Astrocyte of the hippocampus (primary cell): Measurements from ENCODE around the gene SERGEF.
"Not testable (repeated sequence)": the region's sequence is repeated elsewhere in the genome, so short reads cannot be mapped to it uniquely, and the experiment has no call there.

Experiments
- DNase-seq: peaks from one replicate; pipeline ENCODE4 v3.0.0; 2011; ENCODE audit warnings: low read depth, low spot score

SERGEF gene

DNA sequence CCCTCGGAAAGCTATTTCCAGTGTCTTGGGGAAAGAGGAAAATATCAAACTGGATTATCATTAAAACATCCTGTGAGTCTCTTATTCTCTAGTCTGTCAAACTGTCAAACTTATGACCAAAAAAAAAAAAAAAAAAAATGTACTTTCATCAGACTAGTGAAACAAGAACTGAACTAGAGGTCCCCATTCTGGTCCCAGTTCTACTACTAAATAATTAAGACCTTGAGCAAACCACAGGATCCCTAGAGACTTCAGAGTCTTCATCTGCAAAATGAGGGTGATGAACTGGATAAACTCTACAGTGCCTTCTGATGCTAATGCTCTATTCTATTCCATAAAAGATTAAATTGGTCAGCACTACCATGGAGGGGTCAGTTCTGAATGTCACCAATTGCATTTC is 105.8 kb downstream of the SERGEF start:
- no peak for DNase-seq

DNA sequence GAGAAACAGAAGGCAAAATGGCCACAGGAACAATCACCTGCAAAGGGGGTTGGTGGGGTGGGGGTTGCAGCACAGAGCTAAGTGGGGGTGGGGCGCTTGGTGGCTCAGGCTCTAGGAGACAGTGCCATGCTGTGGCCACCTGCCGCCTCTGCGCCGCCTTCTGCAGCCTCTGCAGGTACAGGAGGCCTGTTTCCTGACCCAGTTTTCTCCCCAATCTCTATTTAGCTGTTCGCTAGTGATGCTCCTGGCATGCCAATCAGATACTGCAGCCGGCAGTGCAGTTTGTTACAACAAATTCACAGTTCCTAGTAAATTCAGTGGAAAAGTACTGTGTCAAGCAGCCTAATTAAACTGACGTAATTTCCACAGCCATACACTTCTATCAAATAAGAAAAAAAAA is 106.4 kb downstream of the SERGEF start:
- DNase-seq: no peak

DNA sequence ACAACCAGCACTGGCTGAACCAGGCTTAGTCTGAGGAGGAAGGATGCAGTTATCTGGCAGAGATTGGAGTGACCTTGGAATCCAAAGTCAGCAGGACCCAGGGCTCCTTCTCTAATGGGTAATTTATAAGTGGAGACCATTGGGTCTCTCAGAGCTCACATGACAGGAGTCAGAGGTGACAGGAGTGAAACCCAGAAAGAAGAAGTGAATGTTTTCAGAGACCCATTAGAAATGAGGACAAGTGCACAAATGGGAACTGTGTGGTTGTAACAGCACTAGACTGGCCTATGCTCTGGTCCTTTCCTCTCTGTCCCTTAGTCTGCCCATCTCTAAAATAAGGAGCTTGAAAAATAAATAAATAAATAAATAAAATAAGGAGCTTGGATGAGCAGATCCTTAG is 107.4 kb downstream of the SERGEF start:
- DNase-seq: no peak

DNA sequence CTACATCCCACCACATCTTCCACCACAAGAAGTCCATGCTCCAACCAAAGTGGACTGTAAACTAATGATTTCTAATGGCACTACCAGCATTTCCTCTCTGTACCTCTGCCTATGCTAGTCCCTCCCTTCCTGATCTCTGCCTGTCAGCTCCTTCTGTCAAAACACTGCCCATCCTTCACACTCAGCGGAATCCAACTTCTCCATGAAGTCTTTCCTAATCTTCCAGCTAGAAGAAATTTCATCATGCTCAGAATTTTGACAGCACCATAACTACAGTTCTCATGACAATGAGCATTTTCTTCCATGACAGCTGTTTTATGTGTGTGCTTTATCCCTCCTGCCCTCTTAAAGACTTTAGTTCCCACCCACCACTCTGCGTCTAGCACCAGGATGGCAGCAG is 111.4 kb downstream of the SERGEF start:
- DNase-seq: no peak

DNA sequence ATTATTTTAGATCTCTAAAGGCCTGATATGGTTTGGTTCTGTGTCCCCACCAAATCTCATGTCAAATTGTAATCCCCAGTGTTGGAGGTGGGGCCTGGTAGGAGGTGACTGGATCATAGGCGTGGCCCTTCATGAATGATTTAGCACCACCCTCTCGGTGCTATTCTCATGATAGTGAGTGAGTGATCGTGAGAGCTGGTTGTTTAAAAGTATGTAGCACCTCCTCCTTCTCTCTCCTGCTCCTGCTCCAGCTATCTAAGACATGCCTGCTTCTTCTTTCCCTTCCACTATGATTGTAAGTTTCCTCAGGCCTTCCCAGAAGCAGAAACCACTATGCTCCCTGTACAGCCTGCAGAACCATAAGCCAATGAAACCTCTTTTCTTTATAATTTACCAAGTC is 114.1 kb downstream of the SERGEF start:
- no peak for DNase-seq

DNA sequence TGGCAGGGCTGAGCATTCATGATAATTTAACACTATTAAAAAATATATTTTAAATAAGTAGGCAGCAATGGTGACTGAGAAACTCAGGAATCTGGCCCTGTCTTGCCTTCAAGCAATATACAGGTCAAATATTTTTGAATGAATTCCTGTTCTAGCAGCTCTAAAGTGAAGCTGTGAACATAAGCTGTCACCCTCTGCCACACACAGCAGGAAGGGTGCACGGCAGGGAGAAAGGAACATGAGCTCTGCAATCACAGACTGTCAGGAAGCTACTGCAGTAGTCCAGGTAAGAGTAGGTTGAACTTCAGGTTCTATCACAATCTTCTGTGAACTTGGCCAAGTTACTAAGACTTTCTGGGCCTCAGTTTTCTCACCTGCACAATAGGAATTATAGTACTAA is 114.8 kb downstream of the SERGEF start:
- DNase-seq: no peak

DNA sequence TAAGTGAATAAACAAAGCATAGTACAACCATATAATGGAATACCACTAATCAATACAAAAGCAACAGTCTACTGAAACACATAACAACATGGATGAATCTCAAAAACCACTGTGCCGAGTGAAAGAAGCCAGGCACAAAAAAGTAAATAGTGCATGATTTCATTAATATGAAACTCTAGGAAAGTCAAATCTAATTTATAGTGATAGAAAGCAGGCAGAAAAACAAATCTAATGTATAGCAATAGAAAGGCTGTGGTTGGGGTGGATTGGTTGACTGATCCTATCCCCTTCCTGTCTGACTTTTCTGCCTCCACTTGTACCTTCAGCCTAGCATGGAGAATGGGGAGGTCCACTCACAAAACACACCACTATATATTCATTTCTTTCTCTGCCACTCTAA is 115.4 kb downstream of the SERGEF start:
- no peak for DNase-seq

DNA sequence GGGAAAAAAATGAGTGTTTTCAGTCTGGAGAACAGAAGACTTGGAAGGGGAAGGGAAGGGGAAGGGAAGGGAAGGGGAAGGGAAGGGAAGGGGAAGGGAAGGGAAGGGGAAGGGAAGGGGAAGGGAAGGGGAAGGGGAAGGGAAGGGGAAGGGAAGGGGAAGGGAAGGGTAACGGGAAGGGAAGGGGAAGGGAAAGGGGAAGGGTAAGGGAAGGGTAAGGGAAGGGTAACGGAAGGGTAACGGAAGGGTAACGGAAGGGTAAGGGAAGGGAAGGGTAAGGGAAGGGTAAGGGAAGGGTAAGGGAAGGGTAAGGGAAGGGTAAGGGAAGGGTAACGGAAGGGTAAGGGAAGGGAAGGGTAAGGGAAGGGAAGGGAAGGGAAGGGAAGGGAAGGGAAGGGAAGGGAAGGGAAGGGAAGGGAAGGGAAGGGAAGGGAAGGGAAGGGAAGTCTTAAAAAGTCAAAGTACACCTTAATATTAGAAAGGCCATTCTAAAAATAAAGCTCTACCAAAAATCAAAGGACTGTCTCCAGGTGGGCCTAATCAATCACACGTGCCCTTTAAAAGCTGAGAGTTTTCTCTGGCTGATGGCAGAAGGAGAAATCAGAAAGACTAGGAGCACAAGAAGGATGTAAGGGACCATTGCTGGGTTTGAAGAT is 116.2 kb downstream of the SERGEF start:
- DNase-seq: not testable (repeated sequence)

DNA sequence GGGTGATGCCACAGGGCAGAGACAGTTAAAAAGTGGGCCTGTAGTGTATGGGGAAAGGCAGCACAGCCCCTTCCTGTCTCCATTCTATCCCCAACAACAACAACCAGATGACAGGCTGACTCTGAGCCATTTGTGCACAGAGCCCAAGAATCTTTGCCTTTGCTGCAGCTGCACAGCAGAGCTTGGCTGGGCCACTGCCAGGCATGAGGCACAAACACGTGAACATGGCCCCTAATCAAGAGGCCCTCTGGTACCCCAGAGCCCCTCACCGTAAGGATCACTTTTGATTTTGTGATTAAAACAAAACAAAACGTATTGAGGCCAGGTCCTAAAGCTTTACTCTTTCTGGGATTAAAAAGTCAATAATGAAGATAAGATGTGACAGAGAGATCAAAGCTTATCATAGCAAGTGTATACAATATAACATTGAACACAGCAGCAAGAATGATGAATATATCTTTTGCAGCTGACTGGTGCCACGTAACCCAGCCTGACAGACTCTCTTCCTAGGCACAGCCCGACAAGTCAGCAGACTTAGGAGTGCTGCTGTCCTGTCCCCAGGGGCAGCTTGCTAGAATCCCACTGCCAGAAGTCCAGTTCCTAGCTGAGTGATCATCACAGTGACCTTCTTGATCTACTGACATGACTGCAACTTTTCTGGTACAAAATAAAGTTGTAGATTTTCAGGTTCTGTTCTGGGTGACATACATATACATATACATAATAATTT is 117.8 kb downstream of the SERGEF start:
- no peak for DNase-seq

DNA sequence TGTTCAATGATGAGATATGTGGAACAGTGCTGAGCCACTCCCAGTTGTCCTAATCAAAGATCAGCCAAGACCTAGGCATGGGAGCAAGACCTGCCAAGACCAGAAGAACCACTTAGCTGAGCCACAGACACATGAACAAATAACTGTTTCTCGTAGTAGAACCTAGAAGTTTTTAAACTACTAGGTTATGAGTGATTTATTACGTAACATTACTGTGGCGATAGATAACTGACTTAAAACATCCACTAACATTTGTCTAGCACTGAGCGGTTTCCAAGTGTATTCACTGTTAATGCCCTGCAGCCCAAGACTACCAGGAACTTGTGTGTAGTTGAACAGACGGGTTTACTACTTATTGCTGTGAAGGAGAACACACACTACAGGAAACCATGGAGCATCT is 120.4 kb downstream of the SERGEF start:
- no peak for DNase-seq

DNA sequence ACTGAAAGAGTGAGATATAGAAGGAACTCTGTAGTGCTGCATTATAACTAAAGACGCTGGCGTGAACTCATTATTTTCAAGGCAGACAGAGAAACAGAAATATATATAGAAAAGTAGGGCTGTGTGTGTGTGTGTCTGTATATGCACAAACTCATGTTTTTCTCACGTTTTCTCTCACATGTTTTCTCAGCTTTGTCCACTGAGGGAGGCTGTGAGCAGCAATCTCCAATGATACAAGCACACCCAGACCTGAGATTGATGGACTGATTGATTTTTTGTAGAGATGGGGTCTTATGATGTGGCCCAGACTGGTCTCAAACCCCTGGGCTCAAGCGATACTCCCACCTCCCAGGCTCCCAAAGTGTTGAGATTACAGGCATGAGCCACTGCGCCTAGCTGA is 122.5 kb downstream of the SERGEF start:
- peak; percentile 9 for DNase-seq

DNA sequence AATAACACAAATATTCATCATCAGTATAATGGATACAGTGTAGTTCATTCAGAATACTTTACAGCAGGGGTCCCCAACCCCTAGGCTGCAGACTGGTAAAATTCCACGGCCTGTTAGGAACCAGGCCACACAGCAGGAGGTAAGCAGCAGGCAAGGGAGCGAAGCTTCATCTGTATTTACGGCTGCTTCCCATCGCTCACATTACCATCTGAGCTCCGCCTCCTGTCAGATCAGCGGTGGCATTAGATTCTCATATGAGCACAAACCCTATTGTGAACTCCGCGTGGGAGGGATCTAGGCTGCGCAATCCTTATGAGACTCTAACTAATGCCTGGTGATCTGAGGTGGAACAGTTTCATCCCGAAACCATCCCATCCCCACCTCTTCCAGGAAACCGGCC is 125.1 kb downstream of the SERGEF start:
- peak; percentile 8 for DNase-seq

DNA sequence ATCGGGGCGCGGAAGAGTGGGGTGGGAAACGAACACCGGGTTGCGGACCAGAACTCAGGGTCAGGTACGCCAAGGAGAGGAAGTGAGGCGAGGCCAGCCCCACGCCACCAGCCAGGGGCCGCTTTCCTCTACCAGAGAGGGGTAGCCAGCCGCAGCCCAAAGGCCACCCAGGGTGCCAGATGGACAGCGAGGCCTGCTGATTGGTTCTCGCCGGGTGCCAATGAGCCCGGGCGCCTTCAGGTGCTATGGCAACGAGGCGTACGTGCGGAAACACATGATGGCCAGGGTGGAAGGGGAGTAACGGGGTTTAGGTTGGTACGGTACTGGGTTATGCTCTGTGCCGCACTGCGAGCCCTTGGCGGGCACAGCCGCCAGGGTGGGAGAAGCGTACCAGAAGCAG is 128.9 kb downstream of the SERGEF start:
- no peak for DNase-seq

DNA sequence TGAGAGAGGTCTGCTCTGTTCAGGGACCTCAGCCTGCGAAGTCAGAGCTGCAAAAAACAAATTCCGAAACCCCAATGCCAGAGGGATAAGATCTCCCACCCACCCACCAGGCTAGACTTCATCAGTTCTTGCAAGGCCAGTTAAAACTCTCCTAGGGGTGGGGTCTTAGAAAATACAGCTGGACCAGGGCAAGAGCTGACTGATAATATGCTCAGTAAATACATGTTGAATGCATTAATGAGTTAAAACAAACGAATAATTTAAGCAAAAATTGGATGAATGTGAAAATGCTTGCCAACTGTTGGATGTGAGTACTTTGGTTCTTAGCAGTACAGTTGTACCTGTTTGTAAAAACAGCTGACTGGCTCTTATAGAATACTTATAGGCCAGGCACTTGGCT is 129.8 kb downstream of the SERGEF start:
- DNase-seq: no peak

DNA sequence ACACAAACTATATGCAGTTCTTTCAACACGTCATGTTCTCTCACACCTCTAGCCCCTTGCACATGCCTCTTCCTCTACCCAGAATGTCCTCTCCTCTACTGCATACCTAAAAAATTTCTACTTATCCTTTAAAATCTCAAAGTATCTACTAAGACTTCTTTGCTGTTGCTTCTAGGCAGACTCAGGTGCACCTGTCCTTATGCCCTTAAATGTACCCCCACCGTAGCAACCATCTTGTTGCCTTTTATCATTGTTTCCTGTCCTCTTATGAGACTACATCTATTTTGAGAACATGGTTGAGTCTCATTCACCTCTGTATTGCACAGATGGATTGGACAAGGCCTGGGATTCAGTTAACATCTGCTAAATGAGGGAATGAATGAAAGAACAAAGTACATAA is 134.1 kb downstream of the SERGEF start:
- no peak for DNase-seq

DNA sequence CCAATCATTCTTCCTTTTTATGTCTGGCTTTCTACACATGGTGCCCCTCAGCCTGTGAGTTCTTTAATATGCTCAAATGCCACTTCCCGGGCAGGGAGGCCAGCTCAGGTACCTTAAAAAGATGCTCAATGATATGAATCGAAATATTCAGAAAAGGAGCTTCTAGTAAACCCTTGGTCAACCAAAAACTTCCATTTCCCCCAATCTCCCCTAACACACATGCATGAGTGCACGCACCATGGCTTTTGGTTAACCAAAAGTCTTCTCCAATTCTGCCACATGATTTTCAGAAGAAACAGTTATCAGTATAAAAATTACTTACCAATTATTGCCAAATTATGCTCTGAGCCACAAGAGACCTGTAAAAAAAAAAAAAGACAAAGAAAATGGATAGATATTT is 135.0 kb downstream of the SERGEF start:
- no peak for DNase-seq

DNA sequence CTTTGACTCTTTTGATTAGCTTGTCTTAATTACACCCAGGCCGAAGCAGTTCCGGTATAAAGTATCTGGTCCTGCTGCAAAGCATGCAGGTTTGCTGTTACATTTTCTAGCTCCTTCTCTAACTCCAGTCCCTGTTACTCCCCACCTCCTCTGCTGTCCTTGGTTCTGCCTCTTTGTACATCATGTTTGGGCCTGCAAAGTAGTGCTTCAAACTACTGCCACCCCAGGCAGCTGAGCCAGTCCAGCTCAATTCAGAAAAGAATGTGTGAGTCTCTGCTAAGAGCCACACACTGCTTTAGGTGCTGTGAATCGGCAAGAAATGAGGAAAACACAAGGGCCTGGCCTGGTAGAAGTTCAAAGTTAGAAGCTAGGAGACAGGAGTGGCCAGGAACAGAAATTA is 136.0 kb downstream of the SERGEF start:
- peak; percentile 12 for DNase-seq

DNA sequence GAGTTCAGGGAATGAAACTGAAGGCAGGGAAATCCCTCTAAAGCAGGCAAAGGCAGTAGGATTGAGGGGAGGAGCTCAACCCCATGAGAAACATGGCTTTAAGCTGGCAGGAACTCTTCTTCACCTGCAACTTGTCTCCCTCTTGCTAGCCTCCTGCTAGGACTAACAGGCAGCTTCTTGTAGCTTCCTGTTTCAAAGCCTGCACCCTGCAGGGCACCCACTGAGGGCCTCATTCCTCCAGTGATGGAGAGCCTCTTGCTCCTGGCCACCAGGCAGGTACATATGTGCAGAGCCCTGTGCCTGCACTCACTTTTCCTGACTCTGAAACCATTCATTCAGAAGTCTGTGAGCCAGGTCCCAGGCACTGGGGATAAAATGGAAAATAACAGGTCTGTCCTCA is 137.0 kb downstream of the SERGEF start:
- no peak for DNase-seq

DNA sequence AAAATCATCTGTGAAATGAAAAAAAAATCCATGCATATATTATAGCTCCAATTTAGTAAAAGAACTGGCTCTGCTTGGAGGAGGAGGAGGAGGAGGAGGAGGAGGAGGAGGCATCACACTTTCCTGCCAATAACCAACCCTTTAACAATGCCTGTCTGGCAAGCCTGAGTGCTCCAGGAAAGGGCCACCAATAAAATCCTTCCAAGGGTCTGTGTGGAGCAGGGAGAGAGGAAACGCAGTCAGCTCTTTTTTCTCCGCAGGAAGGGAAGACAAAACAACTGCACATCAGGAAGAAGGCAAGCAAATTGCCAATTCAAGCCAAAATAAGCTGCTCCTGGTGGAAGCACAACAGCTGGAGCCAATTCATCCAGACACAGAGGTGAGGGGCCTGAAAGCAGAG is 139.3 kb downstream of the SERGEF start:
- DNase-seq: no peak

DNA sequence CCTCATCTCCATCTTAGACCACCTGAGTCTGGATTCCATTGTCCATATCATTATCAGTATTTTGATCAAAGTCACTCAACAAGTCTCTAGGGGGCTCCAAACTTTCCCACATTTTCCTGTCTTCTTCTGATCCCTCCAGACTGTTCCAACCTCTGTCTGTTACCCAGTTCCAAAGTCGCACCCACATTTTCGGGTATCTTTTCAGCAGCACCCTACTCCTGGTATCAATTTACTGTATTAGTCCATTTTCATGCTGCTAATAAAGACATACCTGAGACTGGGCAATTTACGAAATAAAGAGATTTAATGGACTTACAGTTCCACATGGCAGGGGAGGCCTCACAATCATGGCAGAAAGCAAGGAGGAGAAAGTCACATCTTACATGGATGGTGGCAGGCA is 144.4 kb downstream of the SERGEF start:
- not testable (repeated sequence) for DNase-seq

DNA sequence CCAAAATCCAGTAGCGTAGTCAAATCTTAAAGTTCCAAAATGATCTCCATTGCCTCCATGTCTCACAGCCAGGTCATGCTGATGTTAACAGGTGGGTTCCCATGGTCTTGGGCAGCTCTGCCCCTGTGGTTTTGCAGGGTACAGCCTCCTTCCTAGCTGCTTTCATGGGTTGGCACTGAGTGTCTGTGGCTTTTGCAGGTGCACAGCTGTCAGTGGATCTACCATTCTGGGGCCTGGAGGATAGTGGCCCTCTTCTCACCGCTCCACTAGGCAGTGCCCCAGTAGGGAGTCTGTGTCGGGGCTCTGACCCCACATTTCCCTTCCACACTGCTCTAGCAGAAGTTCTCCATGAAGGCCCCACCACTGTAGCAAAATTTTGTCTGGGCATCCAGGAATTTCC is 145.5 kb downstream of the SERGEF start:
- DNase-seq: no peak

DNA sequence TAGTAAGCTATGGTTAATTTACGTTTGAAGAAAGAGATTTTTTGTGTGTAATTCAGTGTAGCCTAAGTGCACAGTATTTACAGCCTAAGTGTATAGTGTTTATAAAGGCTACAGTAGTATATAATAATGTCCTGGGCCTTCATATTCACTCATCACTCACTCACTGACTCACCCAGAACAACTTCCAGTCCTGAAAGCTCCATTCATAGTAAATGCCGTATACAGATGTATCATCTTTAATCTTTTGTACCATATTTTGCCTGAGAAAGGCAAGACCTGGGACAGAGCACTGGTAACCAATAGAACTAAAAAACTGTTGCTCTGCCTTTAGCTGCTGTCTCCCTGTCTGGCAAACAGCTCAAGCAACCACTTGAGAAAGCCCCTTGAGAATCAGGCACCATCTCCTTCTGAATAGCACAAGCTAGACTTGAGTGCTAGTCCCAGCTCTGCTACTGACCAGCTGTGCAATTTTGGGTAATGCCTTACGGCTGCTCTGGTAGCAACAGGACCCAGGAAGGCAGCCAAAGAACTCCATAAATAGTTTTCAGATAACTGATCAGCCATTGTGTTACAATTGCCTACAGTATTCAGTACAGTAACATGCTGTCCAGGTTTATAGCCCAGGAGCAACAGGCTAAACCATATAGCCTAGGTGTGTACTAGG is 146.9 kb downstream of the SERGEF start:
- no peak for DNase-seq

DNA sequence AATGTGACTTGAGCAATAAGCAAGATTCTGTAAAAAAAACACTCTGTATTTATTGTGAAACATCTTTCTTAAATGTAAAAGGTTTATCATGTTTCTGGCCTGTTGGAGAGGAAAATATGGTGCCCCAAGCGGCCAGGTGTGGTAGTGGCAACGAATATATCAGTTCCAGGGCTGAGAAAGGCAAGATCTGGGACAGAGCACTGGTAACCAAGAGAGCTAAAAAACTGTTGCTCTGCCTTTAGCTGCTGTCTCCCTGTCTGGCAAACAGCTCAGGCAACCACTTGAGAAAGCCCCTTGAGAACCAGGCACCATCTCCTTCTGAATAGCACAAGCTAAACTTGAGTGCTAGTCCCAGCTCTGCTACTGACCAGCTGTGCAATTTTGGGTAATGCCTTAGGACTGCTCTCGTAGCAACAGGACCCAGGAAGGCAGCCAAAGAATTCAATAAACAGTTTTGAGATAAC is 148.3 kb downstream of the SERGEF start:
- DNase-seq: no peak
